GM12801 (cell line): ENCODE measurements around the gene CXorf49.

ENCODE experiments used
- TF ChIP-seq, protein P1 (sequence below): IDR thresholded peaks from one replicate; pipeline ENCODE4 v1.5.1; 2011; ENCODE audit warnings: control low read depth; ENCODE audit not compliant: insufficient read length; ENCODE audit errors: extremely low read depth

CXorf49 gene

DNA sequence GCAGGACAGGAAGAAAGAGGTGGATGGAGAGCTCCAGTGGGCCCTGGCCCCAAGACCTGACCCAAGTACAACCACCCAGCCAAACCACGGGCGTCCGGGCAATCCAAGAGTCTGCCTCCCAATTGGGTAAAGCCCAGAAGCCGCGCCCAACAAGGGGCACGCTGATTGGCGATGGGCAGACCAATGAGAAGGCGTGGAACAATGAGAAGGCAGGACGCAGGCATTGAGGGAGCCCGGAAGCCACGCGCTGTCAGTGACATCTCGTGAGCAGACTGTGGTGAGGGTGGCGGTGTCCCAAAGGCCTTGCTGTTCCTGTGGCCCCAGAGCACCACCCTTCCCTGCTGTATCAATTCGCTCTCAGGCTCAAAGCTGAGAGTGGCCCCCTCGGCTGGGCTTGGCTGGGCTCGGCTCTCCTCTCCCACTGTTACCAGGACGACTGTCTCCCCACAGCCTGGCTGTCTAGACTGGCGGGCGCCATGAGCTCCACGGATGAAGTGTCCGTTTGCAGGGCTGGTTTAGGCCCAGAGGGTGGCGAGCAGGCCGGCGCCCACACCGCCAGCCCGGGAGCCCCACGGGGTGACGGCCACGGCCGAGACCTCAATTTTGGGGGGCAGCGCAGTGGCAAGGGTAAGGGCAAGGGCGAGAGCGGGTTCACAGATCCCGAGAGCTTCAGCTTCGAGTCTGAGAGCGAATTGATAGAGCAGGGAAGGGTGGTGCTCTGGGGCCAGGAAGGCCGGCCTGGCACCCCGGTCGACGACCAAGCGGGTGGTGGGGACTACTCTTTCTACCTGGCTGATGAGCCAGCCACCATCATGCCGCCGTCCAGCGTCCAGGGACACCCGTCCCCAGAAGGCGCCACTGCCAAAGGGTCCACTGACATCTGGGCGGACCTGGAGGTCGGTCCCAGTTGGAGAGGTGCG is 50.5 kb downstream of the CXorf49 start, which contains the start of gene LOC101059915:
Gene LOC101059915 (plus strand): TSS at position 219 of the 920 bp plus-strand sequence.
- TF ChIP-seq, protein P1, sequence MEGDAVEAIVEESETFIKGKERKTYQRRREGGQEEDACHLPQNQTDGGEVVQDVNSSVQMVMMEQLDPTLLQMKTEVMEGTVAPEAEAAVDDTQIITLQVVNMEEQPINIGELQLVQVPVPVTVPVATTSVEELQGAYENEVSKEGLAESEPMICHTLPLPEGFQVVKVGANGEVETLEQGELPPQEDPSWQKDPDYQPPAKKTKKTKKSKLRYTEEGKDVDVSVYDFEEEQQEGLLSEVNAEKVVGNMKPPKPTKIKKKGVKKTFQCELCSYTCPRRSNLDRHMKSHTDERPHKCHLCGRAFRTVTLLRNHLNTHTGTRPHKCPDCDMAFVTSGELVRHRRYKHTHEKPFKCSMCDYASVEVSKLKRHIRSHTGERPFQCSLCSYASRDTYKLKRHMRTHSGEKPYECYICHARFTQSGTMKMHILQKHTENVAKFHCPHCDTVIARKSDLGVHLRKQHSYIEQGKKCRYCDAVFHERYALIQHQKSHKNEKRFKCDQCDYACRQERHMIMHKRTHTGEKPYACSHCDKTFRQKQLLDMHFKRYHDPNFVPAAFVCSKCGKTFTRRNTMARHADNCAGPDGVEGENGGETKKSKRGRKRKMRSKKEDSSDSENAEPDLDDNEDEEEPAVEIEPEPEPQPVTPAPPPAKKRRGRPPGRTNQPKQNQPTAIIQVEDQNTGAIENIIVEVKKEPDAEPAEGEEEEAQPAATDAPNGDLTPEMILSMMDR = no peak

DNA sequence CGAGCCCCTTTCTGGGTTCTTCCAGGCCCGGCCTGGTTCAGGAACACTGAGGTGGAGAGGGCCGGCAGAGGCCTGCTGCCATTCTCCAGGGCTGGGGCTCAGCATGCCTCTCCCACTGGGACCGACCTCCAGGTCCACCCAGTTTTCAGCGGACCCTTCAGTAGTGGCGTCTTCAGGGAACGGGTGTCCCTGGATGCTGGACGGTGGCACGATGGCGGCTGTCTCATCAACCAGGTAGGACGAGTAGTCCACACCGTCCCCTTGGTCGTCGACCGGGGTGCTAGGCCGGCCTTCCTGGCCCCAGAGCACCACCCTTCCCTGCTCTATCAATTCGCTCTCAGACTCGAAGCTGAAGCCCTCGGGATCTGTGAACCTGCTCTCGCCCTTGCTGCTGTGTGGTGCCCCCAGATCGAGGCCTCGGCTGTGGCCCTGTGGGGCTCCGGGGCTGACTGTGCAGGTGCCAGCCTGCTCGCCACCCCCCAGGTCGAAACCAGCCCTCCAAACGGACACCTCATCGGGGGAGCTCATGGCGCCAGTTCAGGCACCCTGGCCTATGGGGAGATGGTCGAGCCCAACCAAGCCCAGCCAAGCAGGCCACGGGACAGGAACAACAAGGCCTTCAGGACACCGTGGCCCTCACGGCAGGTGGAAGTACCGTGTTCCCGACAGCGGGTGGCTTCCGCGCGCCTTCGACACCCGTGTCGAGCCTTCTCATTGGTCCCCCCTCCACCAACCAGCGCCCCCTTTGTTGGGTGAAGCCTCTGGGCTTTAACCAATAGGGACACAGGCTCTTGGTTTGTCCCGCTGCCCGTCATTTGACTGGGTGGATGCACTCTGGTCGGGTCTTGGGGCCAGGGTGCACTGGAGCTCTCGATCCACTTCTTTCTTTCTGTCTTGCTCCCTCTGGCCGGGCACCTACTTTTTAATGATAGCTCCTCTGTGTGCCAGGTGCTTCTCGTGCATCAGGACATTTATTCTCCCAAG is 51.6 kb downstream of the CXorf49 start:
- TF ChIP-seq, protein P1 = no peak

DNA sequence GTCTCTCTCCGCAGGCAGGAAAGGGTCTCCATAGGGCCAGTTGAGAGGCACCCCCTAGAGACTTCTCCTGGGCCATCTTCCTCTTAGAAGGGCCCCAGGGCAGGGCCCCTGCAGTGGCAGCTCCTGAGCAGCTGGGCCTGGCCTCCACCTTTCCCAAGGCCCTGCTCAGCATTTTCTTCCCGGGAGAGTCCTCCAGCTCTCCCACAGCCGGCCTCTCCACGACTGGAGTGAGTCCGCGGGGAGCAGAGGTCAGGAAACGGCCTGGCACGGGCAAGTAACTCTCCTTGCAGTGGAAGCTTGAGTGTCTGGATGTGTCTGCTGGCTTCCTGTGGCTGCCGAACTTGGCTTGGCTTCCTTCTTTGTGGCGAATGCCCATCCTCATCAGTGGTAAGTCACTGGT is 52.3 kb downstream of the CXorf49 start:
- TF ChIP-seq, protein P1 = no peak

DNA sequence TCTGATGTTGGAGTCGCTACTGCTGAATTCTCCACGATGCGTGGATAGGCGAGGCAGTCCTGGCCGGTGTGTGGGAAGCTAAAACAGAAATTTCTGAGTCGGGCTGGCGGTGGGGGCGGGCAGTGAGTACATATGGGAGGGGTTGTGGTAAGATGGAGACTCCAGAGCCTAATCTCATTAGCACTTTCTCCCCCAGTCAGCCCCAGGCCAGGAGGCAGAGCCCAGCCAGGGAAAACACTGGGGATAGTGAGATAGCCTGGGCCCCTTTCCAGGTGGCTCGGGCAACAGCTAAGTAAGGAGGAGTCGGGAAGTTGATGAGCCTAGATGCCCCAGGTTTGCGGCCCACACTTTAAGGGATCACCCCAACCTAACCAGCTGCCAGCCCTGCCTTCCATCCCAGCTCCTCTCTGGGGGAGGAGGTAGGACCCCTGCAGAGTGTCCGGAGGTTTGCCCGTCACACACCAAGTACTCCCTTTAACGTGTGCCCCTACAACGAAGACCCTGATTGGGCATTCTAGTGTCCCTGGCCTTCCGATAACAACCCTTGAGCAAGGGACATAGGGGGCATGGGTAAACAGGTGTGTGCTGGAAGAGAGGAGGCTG is 53.1 kb downstream of the CXorf49 start:
- TF ChIP-seq, protein P1 = no peak
